Measurements from ENCODE around the gene TTC24. TPM values are rescaled to one million over a fixed set of nuclear protein-coding genes. Genes with fewer than 3 reads are reported as not detected.
"Not testable (repeated sequence)": the region's sequence is repeated elsewhere in the genome, so short reads cannot be mapped to it uniquely, and the experiment has no call there.

The TTC24 gene
- total RNA-seq, 1 donor from 2014 or later, result not detected

DNA sequence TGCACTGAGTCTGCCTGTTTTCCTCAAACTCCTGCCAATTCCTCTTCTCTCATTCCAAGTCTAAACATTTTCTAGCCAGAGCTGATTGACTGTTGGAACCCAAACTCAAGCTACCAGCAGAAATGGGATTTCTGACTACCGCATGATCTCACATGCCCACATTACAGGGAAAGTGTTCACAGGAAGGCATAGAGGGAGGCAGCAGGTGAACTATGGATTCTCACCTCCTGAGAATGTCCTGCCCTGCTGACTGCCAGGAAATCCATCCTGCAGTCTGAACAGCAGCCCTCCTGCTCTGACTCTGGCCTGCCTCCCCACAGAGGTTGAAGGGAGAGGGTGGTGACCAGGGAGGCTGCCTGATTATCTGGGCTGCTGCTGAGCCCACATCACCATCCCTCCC, 29.7 kb upstream of the TTC24 start:
- no peaks in the 10 kb centered on the region for H3K27me3 Mint-ChIP-seq (ENCODE audit: low read depth)
- H3K36me3 Mint-ChIP-seq (ENCODE audit: low read depth), result peaks cover 5% of the 10 kb centered on the region
- TF ChIP-seq, protein P1, sequence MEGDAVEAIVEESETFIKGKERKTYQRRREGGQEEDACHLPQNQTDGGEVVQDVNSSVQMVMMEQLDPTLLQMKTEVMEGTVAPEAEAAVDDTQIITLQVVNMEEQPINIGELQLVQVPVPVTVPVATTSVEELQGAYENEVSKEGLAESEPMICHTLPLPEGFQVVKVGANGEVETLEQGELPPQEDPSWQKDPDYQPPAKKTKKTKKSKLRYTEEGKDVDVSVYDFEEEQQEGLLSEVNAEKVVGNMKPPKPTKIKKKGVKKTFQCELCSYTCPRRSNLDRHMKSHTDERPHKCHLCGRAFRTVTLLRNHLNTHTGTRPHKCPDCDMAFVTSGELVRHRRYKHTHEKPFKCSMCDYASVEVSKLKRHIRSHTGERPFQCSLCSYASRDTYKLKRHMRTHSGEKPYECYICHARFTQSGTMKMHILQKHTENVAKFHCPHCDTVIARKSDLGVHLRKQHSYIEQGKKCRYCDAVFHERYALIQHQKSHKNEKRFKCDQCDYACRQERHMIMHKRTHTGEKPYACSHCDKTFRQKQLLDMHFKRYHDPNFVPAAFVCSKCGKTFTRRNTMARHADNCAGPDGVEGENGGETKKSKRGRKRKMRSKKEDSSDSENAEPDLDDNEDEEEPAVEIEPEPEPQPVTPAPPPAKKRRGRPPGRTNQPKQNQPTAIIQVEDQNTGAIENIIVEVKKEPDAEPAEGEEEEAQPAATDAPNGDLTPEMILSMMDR (IDR thresholded peaks at IDR 0.05), result no peak
- H3K27ac Mint-ChIP-seq (ENCODE audit: unreplicated experiment), result no peak overlapping the region
- H3K9me3 Mint-ChIP-seq (ENCODE audit: low read depth), result no peaks in the 10 kb centered on the region
- no peaks in the 10 kb centered on the region for H3K4me1 Mint-ChIP-seq (ENCODE audit: low read depth)
- DNase-seq (ENCODE audit: low spot score), result no peak
- no peak overlapping the region for H3K4me3 Mint-ChIP-seq (ENCODE audit: unreplicated experiment)

DNA sequence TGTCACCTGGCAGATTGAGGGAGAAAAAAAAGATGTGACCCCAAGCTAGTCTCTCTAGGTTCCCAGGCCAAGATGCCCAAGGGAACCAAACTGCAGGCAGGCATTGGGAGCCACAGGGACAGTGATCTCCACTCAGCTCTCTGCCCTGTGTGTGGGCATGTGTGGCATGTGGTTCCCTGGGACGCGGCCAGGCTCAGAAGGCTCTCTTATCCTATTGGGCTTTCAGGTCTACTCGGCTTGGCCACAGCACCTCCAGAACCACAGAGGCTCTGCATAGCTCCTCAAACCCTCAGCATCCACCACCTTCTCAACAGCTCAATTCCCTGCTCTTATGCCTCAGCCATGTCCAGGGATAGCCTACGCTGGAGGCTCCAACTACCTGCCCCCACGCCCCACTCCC, 29.2 kb upstream of the TTC24 start:
- Mint-ChIP-seq H3K27me3 (ENCODE audit: low read depth) (no peaks in the 10 kb centered on the region), H3K9me3 (ENCODE audit: low read depth) (no peaks in the 10 kb centered on the region), H3K36me3 (ENCODE audit: low read depth) (peaks cover 5% of the 10 kb centered on the region), H3K4me3 (ENCODE audit: unreplicated experiment) (no peak overlapping the region), H3K4me1 (ENCODE audit: low read depth) (no peaks in the 10 kb centered on the region), H3K27ac (ENCODE audit: unreplicated experiment) (no peak overlapping the region)
- TF ChIP-seq, protein P1 (IDR thresholded peaks at IDR 0.05), result no peak
- DNase-seq (ENCODE audit: low spot score), result no peak

DNA sequence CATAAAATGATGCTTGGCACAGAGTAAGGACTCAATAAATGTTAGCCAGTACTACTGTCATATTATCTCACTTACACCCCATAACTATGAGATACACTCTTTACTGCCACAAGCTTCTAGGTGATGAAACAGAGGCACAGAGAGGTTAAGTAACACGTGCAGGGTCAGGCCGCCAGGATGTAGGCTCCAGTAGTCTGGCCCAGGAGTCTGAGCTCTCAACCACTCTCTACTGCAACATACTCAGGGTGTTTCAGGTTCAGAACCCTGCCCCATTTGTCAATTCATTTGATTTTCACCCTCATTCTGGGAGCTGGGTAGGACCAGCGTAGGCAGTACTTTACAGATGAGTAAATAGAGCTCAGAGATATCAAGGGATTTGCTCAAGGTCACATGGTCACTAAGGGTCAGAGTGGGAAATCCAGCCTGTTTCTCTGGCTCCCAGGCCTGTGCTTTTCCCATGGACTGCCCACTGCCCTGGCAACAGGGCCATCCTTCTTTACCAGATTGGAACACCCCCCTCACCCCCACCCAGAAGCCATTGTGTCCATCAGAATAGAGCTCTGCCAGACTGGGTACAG, 28.4 kb upstream of the TTC24 start:
- H3K4me3 Mint-ChIP-seq (ENCODE audit: unreplicated experiment), result no peak overlapping the region
- H3K36me3 Mint-ChIP-seq (ENCODE audit: low read depth), result peaks cover 5% of the 10 kb centered on the region
- H3K9me3 Mint-ChIP-seq (ENCODE audit: low read depth), result no peaks in the 10 kb centered on the region
- no peak for DNase-seq (ENCODE audit: low spot score)
- no peaks in the 10 kb centered on the region for H3K27me3 Mint-ChIP-seq (ENCODE audit: low read depth)
- no peak overlapping the region for H3K27ac Mint-ChIP-seq (ENCODE audit: unreplicated experiment)
- H3K4me1 Mint-ChIP-seq (ENCODE audit: low read depth), result no peaks in the 10 kb centered on the region
- TF ChIP-seq, protein P1 (IDR thresholded peaks at IDR 0.05), result no peak

DNA sequence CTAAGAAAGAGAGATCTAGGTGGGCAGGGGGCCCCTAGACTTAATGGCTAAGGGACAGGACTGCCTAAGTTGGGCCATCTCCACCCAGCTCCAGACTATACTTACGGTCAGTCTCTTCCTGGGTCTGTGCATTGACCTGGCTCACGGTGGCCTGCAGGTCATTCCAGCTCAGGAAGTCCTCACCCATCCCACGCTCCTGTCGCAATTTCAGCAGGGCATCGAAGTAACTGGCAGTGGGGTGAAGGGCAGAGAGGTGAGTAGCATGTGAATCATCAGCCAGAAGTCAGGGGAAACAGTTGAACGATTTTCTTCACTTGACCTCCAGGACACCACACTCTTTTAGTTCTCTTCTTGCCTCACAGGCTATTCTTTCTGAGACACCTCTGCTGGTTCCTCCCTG, 27.7 kb upstream of the TTC24 start:
- TF ChIP-seq, protein P1 (IDR thresholded peaks at IDR 0.05), result no peak
- Mint-ChIP-seq H3K27me3 (ENCODE audit: low read depth) (no peaks in the 10 kb centered on the region), H3K36me3 (ENCODE audit: low read depth) (peaks cover 3% of the 10 kb centered on the region), H3K9me3 (ENCODE audit: low read depth) (no peaks in the 10 kb centered on the region), H3K27ac (ENCODE audit: unreplicated experiment) (no peak overlapping the region), H3K4me1 (ENCODE audit: low read depth) (peaks cover 4% of the 10 kb centered on the region), H3K4me3 (ENCODE audit: unreplicated experiment) (no peak overlapping the region)
- DNase-seq (ENCODE audit: low spot score), result no peak

DNA sequence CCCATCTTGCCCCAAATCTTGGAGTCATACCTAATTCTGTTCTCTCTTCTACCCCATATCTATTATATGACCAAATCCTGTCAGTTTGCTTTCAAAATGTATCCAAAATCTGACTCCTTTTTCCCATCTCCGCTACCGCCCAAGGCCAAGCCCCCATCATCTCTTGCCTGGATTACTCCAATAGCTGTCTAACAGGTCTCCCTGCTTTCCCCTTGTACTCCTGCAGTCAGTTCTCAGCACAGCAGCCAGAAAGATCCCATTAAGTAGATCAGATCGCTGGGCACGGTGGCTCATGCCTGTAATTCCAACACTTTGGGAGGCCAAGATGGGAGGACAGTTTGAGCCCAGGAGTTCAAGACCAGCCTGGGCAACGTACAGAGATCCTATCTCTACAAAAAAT, 27.0 kb upstream of the TTC24 start:
- TF ChIP-seq, protein P1 (IDR thresholded peaks at IDR 0.05), result no peak
- Mint-ChIP-seq H3K9me3 (ENCODE audit: low read depth) (no peaks in the 10 kb centered on the region), H3K27ac (ENCODE audit: unreplicated experiment) (no peak overlapping the region), H3K4me1 (ENCODE audit: low read depth) (peaks cover 4% of the 10 kb centered on the region), H3K4me3 (ENCODE audit: unreplicated experiment) (no peak overlapping the region), H3K27me3 (ENCODE audit: low read depth) (no peaks in the 10 kb centered on the region), H3K36me3 (ENCODE audit: low read depth) (peaks cover 2% of the 10 kb centered on the region)
- no peak for DNase-seq (ENCODE audit: low spot score)

DNA sequence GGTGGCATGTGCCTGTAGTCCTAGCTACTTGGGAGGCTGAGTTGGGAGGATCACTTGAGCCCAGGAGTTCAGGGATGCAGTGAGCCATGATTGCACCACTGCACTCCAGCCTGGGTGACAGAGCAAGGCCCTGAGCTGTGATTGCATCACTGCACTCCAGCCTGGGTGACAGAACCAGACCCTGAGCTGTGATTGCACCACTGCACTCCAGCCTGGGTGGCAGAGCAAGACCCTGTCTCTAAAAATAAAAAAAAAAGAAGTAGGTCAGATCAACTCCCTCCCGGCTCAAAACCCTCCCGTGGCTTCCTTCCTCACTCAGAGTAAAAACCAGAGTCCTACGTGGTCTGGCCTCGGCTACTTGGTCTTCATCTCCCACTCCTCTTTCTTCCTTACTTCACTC, 26.6 kb upstream of the TTC24 start:
- H3K4me3 Mint-ChIP-seq (ENCODE audit: unreplicated experiment); H3K9me3 Mint-ChIP-seq (ENCODE audit: low read depth); H3K4me1 Mint-ChIP-seq (ENCODE audit: low read depth); H3K27me3 Mint-ChIP-seq (ENCODE audit: low read depth); DNase-seq (ENCODE audit: low spot score); H3K36me3 Mint-ChIP-seq (ENCODE audit: low read depth); H3K27ac Mint-ChIP-seq (ENCODE audit: unreplicated experiment): not testable (repeated sequence)
